GM23338 (cell line): ENCODE results near the gene ZFP28. TPM values are rescaled to one million over a fixed set of nuclear protein-coding genes. Genes with fewer than 3 reads are reported as not detected.

ENCODE experiments used
- ATAC-seq: fragments of 200-7000 bp; cut with Tn5 transposase; 3 replicates; pipeline ENCODE4 v1.9.1; 2020
- DNase-seq: peaks from one replicate; pipeline ENCODE4 v3.0.0-alpha.2; 2015; ENCODE audit warnings: low spot score
- H2AFZ ChIP-seq: fragments of 200-600 bp; sonication (generic); 2 replicates; pipeline ENCODE4 v1.8.0; 2016; ENCODE audit warnings: antibody characterized with exemption, mild to moderate bottlenecking, moderate library complexity
- H3F3A ChIP-seq: fragments of 200-600 bp; sonication (generic); replicated peaks from 2 replicates; pipeline ENCODE4 v1.8.0; 2017; ENCODE audit warnings: antibody characterized with exemption, mixed run types, low read depth
- H3K27ac ChIP-seq: fragments of 200-600 bp; sonication (generic); 2 replicates; pipeline ENCODE4 v1.6.1; 2016; ENCODE audit warnings: low read depth
- H3K27me3 ChIP-seq: fragments of 200-600 bp; sonication (generic); 2 replicates; pipeline ENCODE4 v1.8.0; 2016; ENCODE audit warnings: mild to moderate bottlenecking, mixed run types, moderate library complexity; ENCODE audit not compliant: insufficient read depth
- H3K36me3 ChIP-seq: fragments of 200-600 bp; sonication (generic); 2 replicates; pipeline ENCODE4 v1.8.0; 2016; ENCODE audit warnings: mild to moderate bottlenecking; ENCODE audit not compliant: insufficient read depth
- H3K4me1 ChIP-seq: fragments of 200-600 bp; sonication (generic); 2 replicates; pipeline ENCODE4 v1.8.0; 2016; ENCODE audit warnings: mild to moderate bottlenecking, moderate library complexity; ENCODE audit not compliant: insufficient read depth
- H3K4me2 ChIP-seq: fragments of 200-600 bp; sonication (generic); 2 replicates; pipeline ENCODE4 v1.7.1; 2017; ENCODE audit warnings: mixed run types
- H3K4me3 ChIP-seq: fragments of 200-600 bp; sonication (generic); 2 replicates; pipeline ENCODE4 v1.6.1; 2016; ENCODE audit warnings: mixed run types
- H3K79me2 ChIP-seq: fragments of 200-600 bp; sonication (generic); replicated peaks from 2 replicates; pipeline ENCODE4 v1.8.0; 2017; ENCODE audit warnings: mild to moderate bottlenecking; ENCODE audit not compliant: insufficient read depth
- H3K9me2 ChIP-seq: fragments of 200-600 bp; sonication (generic); 2 replicates; pipeline ENCODE4 v1.8.0; 2017; ENCODE audit not compliant: insufficient read depth
- H4K20me1 ChIP-seq: fragments of 200-600 bp; sonication (generic); replicated peaks from 2 replicates; pipeline ENCODE4 v1.8.0; 2017; ENCODE audit warnings: mild to moderate bottlenecking; ENCODE audit not compliant: insufficient read depth
- H3K27ac Mint-ChIP-seq: 2 replicates; pipeline ENCODE4 v1.8.0; 2020; ENCODE audit warnings: inconsistent platforms, mild to moderate bottlenecking, moderate library complexity, mixed read lengths
- H3K27me3 Mint-ChIP-seq: 3 replicates; pipeline ENCODE4 v1.8.0; 2022; ENCODE audit warnings: low read depth, mild to moderate bottlenecking, moderate library complexity, mixed read lengths, inconsistent platforms; ENCODE audit not compliant: insufficient read depth, poor library complexity
- H3K36me3 Mint-ChIP-seq: 3 replicates; pipeline ENCODE4 v1.8.0; 2021; ENCODE audit warnings: low read depth, mild to moderate bottlenecking, inconsistent platforms, moderate library complexity, mixed read lengths
- H3K4me1 Mint-ChIP-seq: 3 replicates; pipeline ENCODE4 v1.8.0; 2020; ENCODE audit warnings: mild to moderate bottlenecking, inconsistent platforms, mixed read lengths
- H3K4me3 Mint-ChIP-seq: 3 replicates; pipeline ENCODE4 v1.8.0; 2021; ENCODE audit warnings: moderate library complexity, mild to moderate bottlenecking, inconsistent platforms, mixed read lengths
- H3K9me3 Mint-ChIP-seq: 3 replicates; pipeline ENCODE4 v1.8.0; 2020; ENCODE audit warnings: moderate library complexity, mild to moderate bottlenecking, inconsistent platforms, mixed read lengths
- CREB1 ChIP-seq: fragments of 250-450 bp; sonication (Bioruptor Pico); IDR thresholded peaks from 2 replicates; pipeline ENCODE4 v1.5.0; 2020; ENCODE audit warnings: low read depth, mild to moderate bottlenecking, moderate library complexity
- EZH2 ChIP-seq: fragments of 200-600 bp; sonication (generic); IDR thresholded peaks from one replicate; pipeline ENCODE4 v1.8.0; 2017; ENCODE audit warnings: antibody characterized with exemption, mild to moderate bottlenecking, low read depth; ENCODE audit not compliant: unreplicated experiment
- EZH2phosphoT487 ChIP-seq: fragments of 200-600 bp; sonication (generic); IDR thresholded peaks from one replicate; pipeline ENCODE4 v1.8.1; 2018; ENCODE audit warnings: antibody characterized with exemption; ENCODE audit not compliant: unreplicated experiment
- JUNB ChIP-seq: IDR thresholded peaks from one replicate; pipeline ENCODE4 v1.6.1; 2016; ENCODE audit warnings: antibody characterized with exemption; ENCODE audit not compliant: unreplicated experiment
- NANOG ChIP-seq: IDR thresholded peaks from 2 replicates; pipeline ENCODE4 v1.6.1; 2016; ENCODE audit warnings: antibody characterized with exemption, borderline replicate concordance
- POLR2AphosphoS5 ChIP-seq: IDR thresholded peaks from 2 replicates; pipeline ENCODE4 v1.6.1; 2016; ENCODE audit warnings: antibody characterized with exemption, low read depth
- STAT1 ChIP-seq: IDR thresholded peaks from one replicate; pipeline ENCODE4 v1.6.1; 2016; ENCODE audit warnings: antibody characterized with exemption; ENCODE audit not compliant: unreplicated experiment
- ZNF114 ChIP-seq: fragments of 250-450 bp; sonication (Bioruptor Pico); IDR thresholded peaks from 2 replicates; pipeline ENCODE4 v1.5.0; 2020; ENCODE audit warnings: mild to moderate bottlenecking, moderate library complexity
- ZNF331 ChIP-seq: fragments of 250-450 bp; sonication (Bioruptor Pico); IDR thresholded peaks from 2 replicates; pipeline ENCODE4 v1.5.0; 2020; ENCODE audit warnings: low read depth, mild to moderate bottlenecking, moderate library complexity
- polyA plus RNA-seq: library from polyadenylated mRNA; unstranded; fragments of >200 nt; fragmentation: Nextera tagmentation; extraction: Ambion mirVana; gene quantifications from 2 replicates; pipeline ENCODE4 v1.2.1, GENCODE V29; 2016
- total RNA-seq: library from RNA; depleted of rRNA; stranded (reverse); fragments of >200 nt; shearing (Covaris generic); gene quantifications from 2 replicates; pipeline ENCODE4 v1.2.3, GENCODE V29; 2014
- TF ChIP-seq, protein P1 (sequence below), 2 experiments: fragments of 200-600 bp in 1 of 2; sonication (generic) in 1 of 2; conservative IDR thresholded peaks; 2 replicates each; pipeline versions ENCODE4 v1.5.1 to v1.6.1; 2016 to 2017; ENCODE audit warnings: antibody characterized with exemption in 2 of 2, low read depth in 2 of 2, mild to moderate bottlenecking in 2 of 2, moderate library complexity in 1 of 2
- TF ChIP-seq, protein P2 (sequence below): IDR thresholded peaks from one replicate; pipeline ENCODE4 v1.6.1; 2018; ENCODE audit warnings: antibody characterized with exemption; ENCODE audit not compliant: unreplicated experiment
- TF ChIP-seq, protein P3 (sequence below): fragments of 250-450 bp; sonication (Bioruptor Pico); IDR thresholded peaks from 2 replicates; pipeline ENCODE4 v1.5.0; 2020; ENCODE audit warnings: mild to moderate bottlenecking, moderate library complexity
- TF ChIP-seq, protein P4 (sequence below): IDR thresholded peaks from 2 replicates; pipeline ENCODE4 v1.6.1; 2016; ENCODE audit warnings: antibody characterized with exemption

The ZFP28 gene
- total and polyA plus RNA-seq, 2 experiments from 2014 or later: 3.0 to 7.9 TPM

DNA sequence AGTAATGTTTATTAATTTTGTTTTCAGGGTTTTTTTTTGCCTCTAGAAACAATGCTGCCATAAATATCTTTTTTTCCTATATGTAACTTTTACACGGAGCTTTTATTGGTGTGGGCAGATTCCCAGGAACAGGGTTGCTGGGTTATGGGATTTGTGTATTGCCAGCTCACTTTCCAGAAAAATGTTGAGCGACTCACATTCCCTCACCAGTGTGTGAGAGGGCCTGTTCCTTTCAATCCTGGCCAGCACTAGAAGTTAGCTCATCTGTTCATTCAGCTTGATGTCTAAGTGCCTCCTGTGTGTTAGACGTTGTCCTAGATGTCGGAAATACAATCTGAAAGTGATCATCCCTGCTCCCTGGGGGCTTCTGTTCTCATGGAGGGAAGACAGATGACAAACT, 58.9 kb downstream of the ZFP28 start:
- no peak for TF ChIP-seq EZH2phosphoT487
- TF ChIP-seq, protein P1, sequence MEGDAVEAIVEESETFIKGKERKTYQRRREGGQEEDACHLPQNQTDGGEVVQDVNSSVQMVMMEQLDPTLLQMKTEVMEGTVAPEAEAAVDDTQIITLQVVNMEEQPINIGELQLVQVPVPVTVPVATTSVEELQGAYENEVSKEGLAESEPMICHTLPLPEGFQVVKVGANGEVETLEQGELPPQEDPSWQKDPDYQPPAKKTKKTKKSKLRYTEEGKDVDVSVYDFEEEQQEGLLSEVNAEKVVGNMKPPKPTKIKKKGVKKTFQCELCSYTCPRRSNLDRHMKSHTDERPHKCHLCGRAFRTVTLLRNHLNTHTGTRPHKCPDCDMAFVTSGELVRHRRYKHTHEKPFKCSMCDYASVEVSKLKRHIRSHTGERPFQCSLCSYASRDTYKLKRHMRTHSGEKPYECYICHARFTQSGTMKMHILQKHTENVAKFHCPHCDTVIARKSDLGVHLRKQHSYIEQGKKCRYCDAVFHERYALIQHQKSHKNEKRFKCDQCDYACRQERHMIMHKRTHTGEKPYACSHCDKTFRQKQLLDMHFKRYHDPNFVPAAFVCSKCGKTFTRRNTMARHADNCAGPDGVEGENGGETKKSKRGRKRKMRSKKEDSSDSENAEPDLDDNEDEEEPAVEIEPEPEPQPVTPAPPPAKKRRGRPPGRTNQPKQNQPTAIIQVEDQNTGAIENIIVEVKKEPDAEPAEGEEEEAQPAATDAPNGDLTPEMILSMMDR (conservative IDR thresholded peaks at IDR 0.05; ENCODE audit: low read depth in 2 of 2): no peak
- no peak for TF ChIP-seq NANOG
- no peak for TF ChIP-seq CREB1
- TF ChIP-seq EZH2: no peak
- TF ChIP-seq ZNF331: no peak
- no peak for TF ChIP-seq STAT1
- TF ChIP-seq, protein P2, sequence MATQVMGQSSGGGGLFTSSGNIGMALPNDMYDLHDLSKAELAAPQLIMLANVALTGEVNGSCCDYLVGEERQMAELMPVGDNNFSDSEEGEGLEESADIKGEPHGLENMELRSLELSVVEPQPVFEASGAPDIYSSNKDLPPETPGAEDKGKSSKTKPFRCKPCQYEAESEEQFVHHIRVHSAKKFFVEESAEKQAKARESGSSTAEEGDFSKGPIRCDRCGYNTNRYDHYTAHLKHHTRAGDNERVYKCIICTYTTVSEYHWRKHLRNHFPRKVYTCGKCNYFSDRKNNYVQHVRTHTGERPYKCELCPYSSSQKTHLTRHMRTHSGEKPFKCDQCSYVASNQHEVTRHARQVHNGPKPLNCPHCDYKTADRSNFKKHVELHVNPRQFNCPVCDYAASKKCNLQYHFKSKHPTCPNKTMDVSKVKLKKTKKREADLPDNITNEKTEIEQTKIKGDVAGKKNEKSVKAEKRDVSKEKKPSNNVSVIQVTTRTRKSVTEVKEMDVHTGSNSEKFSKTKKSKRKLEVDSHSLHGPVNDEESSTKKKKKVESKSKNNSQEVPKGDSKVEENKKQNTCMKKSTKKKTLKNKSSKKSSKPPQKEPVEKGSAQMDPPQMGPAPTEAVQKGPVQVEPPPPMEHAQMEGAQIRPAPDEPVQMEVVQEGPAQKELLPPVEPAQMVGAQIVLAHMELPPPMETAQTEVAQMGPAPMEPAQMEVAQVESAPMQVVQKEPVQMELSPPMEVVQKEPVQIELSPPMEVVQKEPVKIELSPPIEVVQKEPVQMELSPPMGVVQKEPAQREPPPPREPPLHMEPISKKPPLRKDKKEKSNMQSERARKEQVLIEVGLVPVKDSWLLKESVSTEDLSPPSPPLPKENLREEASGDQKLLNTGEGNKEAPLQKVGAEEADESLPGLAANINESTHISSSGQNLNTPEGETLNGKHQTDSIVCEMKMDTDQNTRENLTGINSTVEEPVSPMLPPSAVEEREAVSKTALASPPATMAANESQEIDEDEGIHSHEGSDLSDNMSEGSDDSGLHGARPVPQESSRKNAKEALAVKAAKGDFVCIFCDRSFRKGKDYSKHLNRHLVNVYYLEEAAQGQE: no peak
- TF ChIP-seq, protein P3, sequence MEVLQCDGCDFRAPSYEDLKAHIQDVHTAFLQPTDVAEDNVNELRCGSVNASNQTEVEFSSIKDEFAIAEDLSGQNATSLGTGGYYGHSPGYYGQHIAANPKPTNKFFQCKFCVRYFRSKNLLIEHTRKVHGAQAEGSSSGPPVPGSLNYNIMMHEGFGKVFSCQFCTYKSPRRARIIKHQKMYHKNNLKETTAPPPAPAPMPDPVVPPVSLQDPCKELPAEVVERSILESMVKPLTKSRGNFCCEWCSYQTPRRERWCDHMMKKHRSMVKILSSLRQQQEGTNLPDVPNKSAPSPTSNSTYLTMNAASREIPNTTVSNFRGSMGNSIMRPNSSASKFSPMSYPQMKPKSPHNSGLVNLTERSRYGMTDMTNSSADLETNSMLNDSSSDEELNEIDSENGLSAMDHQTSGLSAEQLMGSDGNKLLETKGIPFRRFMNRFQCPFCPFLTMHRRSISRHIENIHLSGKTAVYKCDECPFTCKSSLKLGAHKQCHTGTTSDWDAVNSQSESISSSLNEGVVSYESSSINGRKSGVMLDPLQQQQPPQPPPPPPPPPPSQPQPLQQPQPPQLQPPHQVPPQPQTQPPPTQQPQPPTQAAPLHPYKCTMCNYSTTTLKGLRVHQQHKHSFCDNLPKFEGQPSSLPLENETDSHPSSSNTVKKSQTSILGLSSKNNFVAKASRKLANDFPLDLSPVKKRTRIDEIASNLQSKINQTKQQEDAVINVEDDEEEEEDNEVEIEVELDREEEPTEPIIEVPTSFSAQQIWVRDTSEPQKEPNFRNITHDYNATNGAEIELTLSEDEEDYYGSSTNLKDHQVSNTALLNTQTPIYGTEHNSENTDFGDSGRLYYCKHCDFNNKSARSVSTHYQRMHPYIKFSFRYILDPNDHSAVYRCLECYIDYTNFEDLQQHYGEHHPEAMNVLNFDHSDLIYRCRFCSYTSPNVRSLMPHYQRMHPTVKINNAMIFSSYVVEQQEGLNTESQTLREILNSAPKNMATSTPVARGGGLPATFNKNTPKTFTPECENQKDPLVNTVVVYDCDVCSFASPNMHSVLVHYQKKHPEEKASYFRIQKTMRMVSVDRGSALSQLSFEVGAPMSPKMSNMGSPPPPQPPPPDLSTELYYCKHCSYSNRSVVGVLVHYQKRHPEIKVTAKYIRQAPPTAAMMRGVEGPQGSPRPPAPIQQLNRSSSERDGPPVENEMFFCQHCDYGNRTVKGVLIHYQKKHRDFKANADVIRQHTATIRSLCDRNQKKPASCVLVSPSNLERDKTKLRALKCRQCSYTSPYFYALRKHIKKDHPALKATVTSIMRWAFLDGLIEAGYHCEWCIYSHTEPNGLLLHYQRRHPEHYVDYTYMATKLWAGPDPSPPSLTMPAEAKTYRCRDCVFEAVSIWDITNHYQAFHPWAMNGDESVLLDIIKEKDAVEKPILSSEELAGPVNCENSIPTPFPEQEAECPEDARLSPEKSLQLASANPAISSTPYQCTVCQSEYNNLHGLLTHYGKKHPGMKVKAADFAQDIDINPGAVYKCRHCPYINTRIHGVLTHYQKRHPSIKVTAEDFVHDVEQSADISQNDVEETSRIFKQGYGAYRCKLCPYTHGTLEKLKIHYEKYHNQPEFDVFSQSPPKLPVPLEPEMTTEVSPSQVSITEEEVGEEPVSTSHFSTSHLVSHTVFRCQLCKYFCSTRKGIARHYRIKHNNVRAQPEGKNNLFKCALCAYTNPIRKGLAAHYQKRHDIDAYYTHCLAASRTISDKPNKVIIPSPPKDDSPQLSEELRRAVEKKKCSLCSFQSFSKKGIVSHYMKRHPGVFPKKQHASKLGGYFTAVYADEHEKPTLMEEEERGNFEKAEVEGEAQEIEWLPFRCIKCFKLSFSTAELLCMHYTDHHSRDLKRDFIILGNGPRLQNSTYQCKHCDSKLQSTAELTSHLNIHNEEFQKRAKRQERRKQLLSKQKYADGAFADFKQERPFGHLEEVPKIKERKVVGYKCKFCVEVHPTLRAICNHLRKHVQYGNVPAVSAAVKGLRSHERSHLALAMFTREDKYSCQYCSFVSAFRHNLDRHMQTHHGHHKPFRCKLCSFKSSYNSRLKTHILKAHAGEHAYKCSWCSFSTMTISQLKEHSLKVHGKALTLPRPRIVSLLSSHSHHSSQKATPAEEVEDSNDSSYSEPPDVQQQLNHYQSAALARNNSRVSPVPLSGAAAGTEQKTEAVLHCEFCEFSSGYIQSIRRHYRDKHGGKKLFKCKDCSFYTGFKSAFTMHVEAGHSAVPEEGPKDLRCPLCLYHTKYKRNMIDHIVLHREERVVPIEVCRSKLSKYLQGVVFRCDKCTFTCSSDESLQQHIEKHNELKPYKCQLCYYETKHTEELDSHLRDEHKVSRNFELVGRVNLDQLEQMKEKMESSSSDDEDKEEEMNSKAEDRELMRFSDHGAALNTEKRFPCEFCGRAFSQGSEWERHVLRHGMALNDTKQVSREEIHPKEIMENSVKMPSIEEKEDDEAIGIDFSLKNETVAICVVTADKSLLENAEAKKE (CRISPR knock-in tag): no peak
- TF ChIP-seq, protein P4, sequence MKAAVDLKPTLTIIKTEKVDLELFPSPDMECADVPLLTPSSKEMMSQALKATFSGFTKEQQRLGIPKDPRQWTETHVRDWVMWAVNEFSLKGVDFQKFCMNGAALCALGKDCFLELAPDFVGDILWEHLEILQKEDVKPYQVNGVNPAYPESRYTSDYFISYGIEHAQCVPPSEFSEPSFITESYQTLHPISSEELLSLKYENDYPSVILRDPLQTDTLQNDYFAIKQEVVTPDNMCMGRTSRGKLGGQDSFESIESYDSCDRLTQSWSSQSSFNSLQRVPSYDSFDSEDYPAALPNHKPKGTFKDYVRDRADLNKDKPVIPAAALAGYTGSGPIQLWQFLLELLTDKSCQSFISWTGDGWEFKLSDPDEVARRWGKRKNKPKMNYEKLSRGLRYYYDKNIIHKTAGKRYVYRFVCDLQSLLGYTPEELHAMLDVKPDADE: no peak
- no peak for TF ChIP-seq POLR2AphosphoS5
- no peak for TF ChIP-seq ZNF114 (CRISPR knock-in tag)
- no peak for TF ChIP-seq JUNB
- no peak for ATAC-seq
- 0 out of 2 replicates have a peak, but pooled peaks cover 3% of the 10 kb centered on the region for H3K4me1 ChIP-seq
- H3K27ac ChIP-seq: no peak overlapping the region
- H3K27me3 ChIP-seq: no peaks in the 10 kb centered on the region
- H3K9me2 ChIP-seq: no peaks in the 10 kb centered on the region
- Mint-ChIP-seq H3K27me3 (peaks cover 6% of the 10 kb centered on the region), H3K9me3 (peaks cover 36% of the 10 kb centered on the region), H3K27ac (no peak overlapping the region), H3K36me3 (peaks cover 46% of the 10 kb centered on the region), H3K4me1 (peaks cover 12% of the 10 kb centered on the region), H3K4me3 (no peak overlapping the region)
- no peaks in the 10 kb centered on the region for H3K36me3 ChIP-seq
- H4K20me1 ChIP-seq: no peaks in the 10 kb centered on the region
- H3K4me3 ChIP-seq: no peak overlapping the region
- H2AFZ ChIP-seq: no peak overlapping the region
- H3K79me2 ChIP-seq: peaks cover 50% of the 10 kb centered on the region
- no peaks in the 10 kb centered on the region for H3F3A ChIP-seq
- no peak for DNase-seq
- no peak overlapping the region for H3K4me2 ChIP-seq
